GM23338 (cell line): ENCODE data around the gene PGC. TPM values are rescaled to one million over a fixed set of nuclear protein-coding genes. Genes with fewer than 3 reads are reported as not detected.

Experiments
- ATAC-seq: fragments of 200-7000 bp; cut with Tn5 transposase; 3 replicates; pipeline ENCODE4 v1.9.1; 2020
- DNase-seq: peaks from one replicate; pipeline ENCODE4 v3.0.0-alpha.2; 2015; ENCODE audit warnings: low spot score
- H2AFZ ChIP-seq: fragments of 200-600 bp; sonication (generic); 2 replicates; pipeline ENCODE4 v1.8.0; 2016; ENCODE audit warnings: antibody characterized with exemption, mild to moderate bottlenecking, moderate library complexity
- H3F3A ChIP-seq: fragments of 200-600 bp; sonication (generic); replicated peaks from 2 replicates; pipeline ENCODE4 v1.8.0; 2017; ENCODE audit warnings: antibody characterized with exemption, mixed run types, low read depth
- H3K27ac ChIP-seq: fragments of 200-600 bp; sonication (generic); 2 replicates; pipeline ENCODE4 v1.6.1; 2016; ENCODE audit warnings: low read depth
- H3K27me3 ChIP-seq: fragments of 200-600 bp; sonication (generic); 2 replicates; pipeline ENCODE4 v1.8.0; 2016; ENCODE audit warnings: mild to moderate bottlenecking, mixed run types, moderate library complexity; ENCODE audit not compliant: insufficient read depth
- H3K36me3 ChIP-seq: fragments of 200-600 bp; sonication (generic); 2 replicates; pipeline ENCODE4 v1.8.0; 2016; ENCODE audit warnings: mild to moderate bottlenecking; ENCODE audit not compliant: insufficient read depth
- H3K4me1 ChIP-seq: fragments of 200-600 bp; sonication (generic); 2 replicates; pipeline ENCODE4 v1.8.0; 2016; ENCODE audit warnings: mild to moderate bottlenecking, moderate library complexity; ENCODE audit not compliant: insufficient read depth
- H3K4me2 ChIP-seq: fragments of 200-600 bp; sonication (generic); 2 replicates; pipeline ENCODE4 v1.7.1; 2017; ENCODE audit warnings: mixed run types
- H3K4me3 ChIP-seq: fragments of 200-600 bp; sonication (generic); 2 replicates; pipeline ENCODE4 v1.6.1; 2016; ENCODE audit warnings: mixed run types
- H3K79me2 ChIP-seq: fragments of 200-600 bp; sonication (generic); replicated peaks from 2 replicates; pipeline ENCODE4 v1.8.0; 2017; ENCODE audit warnings: mild to moderate bottlenecking; ENCODE audit not compliant: insufficient read depth
- H3K9me2 ChIP-seq: fragments of 200-600 bp; sonication (generic); 2 replicates; pipeline ENCODE4 v1.8.0; 2017; ENCODE audit not compliant: insufficient read depth
- H4K20me1 ChIP-seq: fragments of 200-600 bp; sonication (generic); replicated peaks from 2 replicates; pipeline ENCODE4 v1.8.0; 2017; ENCODE audit warnings: mild to moderate bottlenecking; ENCODE audit not compliant: insufficient read depth
- H3K27ac Mint-ChIP-seq: 2 replicates; pipeline ENCODE4 v1.8.0; 2020; ENCODE audit warnings: inconsistent platforms, mild to moderate bottlenecking, moderate library complexity, mixed read lengths
- H3K27me3 Mint-ChIP-seq: 3 replicates; pipeline ENCODE4 v1.8.0; 2022; ENCODE audit warnings: low read depth, mild to moderate bottlenecking, moderate library complexity, mixed read lengths, inconsistent platforms; ENCODE audit not compliant: insufficient read depth, poor library complexity
- H3K36me3 Mint-ChIP-seq: 3 replicates; pipeline ENCODE4 v1.8.0; 2021; ENCODE audit warnings: low read depth, mild to moderate bottlenecking, inconsistent platforms, moderate library complexity, mixed read lengths
- H3K4me1 Mint-ChIP-seq: 3 replicates; pipeline ENCODE4 v1.8.0; 2020; ENCODE audit warnings: mild to moderate bottlenecking, inconsistent platforms, mixed read lengths
- H3K4me3 Mint-ChIP-seq: 3 replicates; pipeline ENCODE4 v1.8.0; 2021; ENCODE audit warnings: moderate library complexity, mild to moderate bottlenecking, inconsistent platforms, mixed read lengths
- H3K9me3 Mint-ChIP-seq: 3 replicates; pipeline ENCODE4 v1.8.0; 2020; ENCODE audit warnings: moderate library complexity, mild to moderate bottlenecking, inconsistent platforms, mixed read lengths
- CREB1 ChIP-seq: fragments of 250-450 bp; sonication (Bioruptor Pico); IDR thresholded peaks from 2 replicates; pipeline ENCODE4 v1.5.0; 2020; ENCODE audit warnings: low read depth, mild to moderate bottlenecking, moderate library complexity
- EZH2 ChIP-seq: fragments of 200-600 bp; sonication (generic); IDR thresholded peaks from one replicate; pipeline ENCODE4 v1.8.0; 2017; ENCODE audit warnings: antibody characterized with exemption, mild to moderate bottlenecking, low read depth; ENCODE audit not compliant: unreplicated experiment
- NANOG ChIP-seq: IDR thresholded peaks from 2 replicates; pipeline ENCODE4 v1.6.1; 2016; ENCODE audit warnings: antibody characterized with exemption, borderline replicate concordance
- POLR2AphosphoS5 ChIP-seq: IDR thresholded peaks from 2 replicates; pipeline ENCODE4 v1.6.1; 2016; ENCODE audit warnings: antibody characterized with exemption, low read depth
- STAT1 ChIP-seq: IDR thresholded peaks from one replicate; pipeline ENCODE4 v1.6.1; 2016; ENCODE audit warnings: antibody characterized with exemption; ENCODE audit not compliant: unreplicated experiment
- ZNF114 ChIP-seq: fragments of 250-450 bp; sonication (Bioruptor Pico); IDR thresholded peaks from 2 replicates; pipeline ENCODE4 v1.5.0; 2020; ENCODE audit warnings: mild to moderate bottlenecking, moderate library complexity
- ZNF331 ChIP-seq: fragments of 250-450 bp; sonication (Bioruptor Pico); IDR thresholded peaks from 2 replicates; pipeline ENCODE4 v1.5.0; 2020; ENCODE audit warnings: low read depth, mild to moderate bottlenecking, moderate library complexity
- polyA plus RNA-seq: library from polyadenylated mRNA; unstranded; fragments of >200 nt; fragmentation: Nextera tagmentation; extraction: Ambion mirVana; gene quantifications from 2 replicates; pipeline ENCODE4 v1.2.1, GENCODE V29; 2016
- total RNA-seq: library from RNA; depleted of rRNA; stranded (reverse); fragments of >200 nt; shearing (Covaris generic); gene quantifications from 2 replicates; pipeline ENCODE4 v1.2.3, GENCODE V29; 2014
- TF ChIP-seq, protein P1 (sequence below): fragments of 250-450 bp; sonication (Bioruptor Pico); IDR thresholded peaks from 2 replicates; pipeline ENCODE4 v1.5.0; 2020; ENCODE audit warnings: mild to moderate bottlenecking, moderate library complexity
- TF ChIP-seq, protein P2 (sequence below): IDR thresholded peaks from one replicate; pipeline ENCODE4 v1.6.1; 2018; ENCODE audit warnings: antibody characterized with exemption; ENCODE audit not compliant: unreplicated experiment
- TF ChIP-seq, protein P3 (sequence below): IDR thresholded peaks from 2 replicates; pipeline ENCODE4 v1.6.1; 2016; ENCODE audit warnings: antibody characterized with exemption

Gene PGC
- total and polyA plus RNA-seq, 2 experiments from 2014 or later: not detected

DNA sequence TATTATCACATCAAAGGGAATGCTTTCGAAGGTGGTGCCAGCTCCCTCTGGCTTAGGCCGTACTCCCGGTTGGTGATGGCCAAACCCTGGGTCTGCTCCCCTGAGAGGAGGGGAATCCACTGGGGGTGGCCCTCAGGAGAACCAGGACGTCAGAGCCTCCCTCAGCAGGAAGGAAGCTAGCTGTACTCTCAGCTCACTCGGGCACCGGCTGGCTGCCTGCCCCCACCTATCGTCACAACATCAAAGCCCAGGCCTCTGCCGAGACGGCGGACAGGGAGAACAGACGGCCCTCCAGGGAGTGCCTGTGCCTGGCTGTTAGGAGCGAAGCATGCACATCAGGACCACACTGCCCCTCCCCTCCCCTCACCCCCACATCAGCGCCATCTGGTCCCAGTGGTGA, 9.2 kb upstream of the PGC start (continued):
- TF ChIP-seq, protein P1, sequence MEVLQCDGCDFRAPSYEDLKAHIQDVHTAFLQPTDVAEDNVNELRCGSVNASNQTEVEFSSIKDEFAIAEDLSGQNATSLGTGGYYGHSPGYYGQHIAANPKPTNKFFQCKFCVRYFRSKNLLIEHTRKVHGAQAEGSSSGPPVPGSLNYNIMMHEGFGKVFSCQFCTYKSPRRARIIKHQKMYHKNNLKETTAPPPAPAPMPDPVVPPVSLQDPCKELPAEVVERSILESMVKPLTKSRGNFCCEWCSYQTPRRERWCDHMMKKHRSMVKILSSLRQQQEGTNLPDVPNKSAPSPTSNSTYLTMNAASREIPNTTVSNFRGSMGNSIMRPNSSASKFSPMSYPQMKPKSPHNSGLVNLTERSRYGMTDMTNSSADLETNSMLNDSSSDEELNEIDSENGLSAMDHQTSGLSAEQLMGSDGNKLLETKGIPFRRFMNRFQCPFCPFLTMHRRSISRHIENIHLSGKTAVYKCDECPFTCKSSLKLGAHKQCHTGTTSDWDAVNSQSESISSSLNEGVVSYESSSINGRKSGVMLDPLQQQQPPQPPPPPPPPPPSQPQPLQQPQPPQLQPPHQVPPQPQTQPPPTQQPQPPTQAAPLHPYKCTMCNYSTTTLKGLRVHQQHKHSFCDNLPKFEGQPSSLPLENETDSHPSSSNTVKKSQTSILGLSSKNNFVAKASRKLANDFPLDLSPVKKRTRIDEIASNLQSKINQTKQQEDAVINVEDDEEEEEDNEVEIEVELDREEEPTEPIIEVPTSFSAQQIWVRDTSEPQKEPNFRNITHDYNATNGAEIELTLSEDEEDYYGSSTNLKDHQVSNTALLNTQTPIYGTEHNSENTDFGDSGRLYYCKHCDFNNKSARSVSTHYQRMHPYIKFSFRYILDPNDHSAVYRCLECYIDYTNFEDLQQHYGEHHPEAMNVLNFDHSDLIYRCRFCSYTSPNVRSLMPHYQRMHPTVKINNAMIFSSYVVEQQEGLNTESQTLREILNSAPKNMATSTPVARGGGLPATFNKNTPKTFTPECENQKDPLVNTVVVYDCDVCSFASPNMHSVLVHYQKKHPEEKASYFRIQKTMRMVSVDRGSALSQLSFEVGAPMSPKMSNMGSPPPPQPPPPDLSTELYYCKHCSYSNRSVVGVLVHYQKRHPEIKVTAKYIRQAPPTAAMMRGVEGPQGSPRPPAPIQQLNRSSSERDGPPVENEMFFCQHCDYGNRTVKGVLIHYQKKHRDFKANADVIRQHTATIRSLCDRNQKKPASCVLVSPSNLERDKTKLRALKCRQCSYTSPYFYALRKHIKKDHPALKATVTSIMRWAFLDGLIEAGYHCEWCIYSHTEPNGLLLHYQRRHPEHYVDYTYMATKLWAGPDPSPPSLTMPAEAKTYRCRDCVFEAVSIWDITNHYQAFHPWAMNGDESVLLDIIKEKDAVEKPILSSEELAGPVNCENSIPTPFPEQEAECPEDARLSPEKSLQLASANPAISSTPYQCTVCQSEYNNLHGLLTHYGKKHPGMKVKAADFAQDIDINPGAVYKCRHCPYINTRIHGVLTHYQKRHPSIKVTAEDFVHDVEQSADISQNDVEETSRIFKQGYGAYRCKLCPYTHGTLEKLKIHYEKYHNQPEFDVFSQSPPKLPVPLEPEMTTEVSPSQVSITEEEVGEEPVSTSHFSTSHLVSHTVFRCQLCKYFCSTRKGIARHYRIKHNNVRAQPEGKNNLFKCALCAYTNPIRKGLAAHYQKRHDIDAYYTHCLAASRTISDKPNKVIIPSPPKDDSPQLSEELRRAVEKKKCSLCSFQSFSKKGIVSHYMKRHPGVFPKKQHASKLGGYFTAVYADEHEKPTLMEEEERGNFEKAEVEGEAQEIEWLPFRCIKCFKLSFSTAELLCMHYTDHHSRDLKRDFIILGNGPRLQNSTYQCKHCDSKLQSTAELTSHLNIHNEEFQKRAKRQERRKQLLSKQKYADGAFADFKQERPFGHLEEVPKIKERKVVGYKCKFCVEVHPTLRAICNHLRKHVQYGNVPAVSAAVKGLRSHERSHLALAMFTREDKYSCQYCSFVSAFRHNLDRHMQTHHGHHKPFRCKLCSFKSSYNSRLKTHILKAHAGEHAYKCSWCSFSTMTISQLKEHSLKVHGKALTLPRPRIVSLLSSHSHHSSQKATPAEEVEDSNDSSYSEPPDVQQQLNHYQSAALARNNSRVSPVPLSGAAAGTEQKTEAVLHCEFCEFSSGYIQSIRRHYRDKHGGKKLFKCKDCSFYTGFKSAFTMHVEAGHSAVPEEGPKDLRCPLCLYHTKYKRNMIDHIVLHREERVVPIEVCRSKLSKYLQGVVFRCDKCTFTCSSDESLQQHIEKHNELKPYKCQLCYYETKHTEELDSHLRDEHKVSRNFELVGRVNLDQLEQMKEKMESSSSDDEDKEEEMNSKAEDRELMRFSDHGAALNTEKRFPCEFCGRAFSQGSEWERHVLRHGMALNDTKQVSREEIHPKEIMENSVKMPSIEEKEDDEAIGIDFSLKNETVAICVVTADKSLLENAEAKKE: no peak
- TF ChIP-seq NANOG (no peak), ZNF331 (CRISPR knock-in tag) (no peak), EZH2 (no peak)

DNA sequence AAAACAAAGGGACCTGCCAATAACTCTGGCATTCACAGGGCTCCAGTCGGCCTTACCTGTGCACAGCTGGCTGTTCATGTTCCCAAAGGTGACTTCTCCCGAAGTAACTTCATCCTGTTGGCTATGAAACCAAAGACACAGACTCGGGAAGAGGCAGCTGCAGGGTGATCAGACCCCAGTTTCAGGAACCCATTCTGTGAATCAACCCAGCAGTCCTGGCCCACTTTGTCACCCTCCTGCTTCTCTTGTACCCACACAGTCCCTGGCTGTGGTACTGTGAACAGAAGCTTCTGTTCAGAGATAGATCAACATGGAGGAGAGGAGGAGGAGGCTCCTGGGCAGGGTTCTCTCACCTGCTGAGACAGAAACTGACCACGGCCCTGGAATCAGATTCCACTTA, 8.7 kb upstream of the PGC start:
- ATAC-seq (no peak), DNase-seq (no peak)
- H3K27ac ChIP-seq: no peak overlapping the region
- H3K27me3 ChIP-seq: no peaks in the 10 kb centered on the region
- Mint-ChIP-seq H3K9me3 (no peaks in the 10 kb centered on the region), H3K36me3 (no peaks in the 10 kb centered on the region), H3K4me3 (no peak overlapping the region), H3K27ac (no peak overlapping the region), H3K4me1 (peaks cover 7% of the 10 kb centered on the region), H3K27me3 (peaks cover 15% of the 10 kb centered on the region)
- H2AFZ ChIP-seq: 0 out of 2 replicates have a peak overlapping the region, but pooled peaks have one; percentile 3
- no peaks in the 10 kb centered on the region for H4K20me1 ChIP-seq
- no peaks in the 10 kb centered on the region for H3K79me2 ChIP-seq
- H3K4me3 ChIP-seq: no peak overlapping the region
- no peaks in the 10 kb centered on the region for H3K36me3 ChIP-seq
- no peaks in the 10 kb centered on the region for H3K4me1 ChIP-seq
- H3K9me2 ChIP-seq: no peaks in the 10 kb centered on the region
- no peak overlapping the region for H3K4me2 ChIP-seq
- no peaks in the 10 kb centered on the region for H3F3A ChIP-seq
- TF ChIP-seq ZNF114 (CRISPR knock-in tag): no peak
- TF ChIP-seq POLR2AphosphoS5: no peak
- TF ChIP-seq ZNF331 (CRISPR knock-in tag): no peak
- no peak for TF ChIP-seq STAT1
- TF ChIP-seq, protein P2, sequence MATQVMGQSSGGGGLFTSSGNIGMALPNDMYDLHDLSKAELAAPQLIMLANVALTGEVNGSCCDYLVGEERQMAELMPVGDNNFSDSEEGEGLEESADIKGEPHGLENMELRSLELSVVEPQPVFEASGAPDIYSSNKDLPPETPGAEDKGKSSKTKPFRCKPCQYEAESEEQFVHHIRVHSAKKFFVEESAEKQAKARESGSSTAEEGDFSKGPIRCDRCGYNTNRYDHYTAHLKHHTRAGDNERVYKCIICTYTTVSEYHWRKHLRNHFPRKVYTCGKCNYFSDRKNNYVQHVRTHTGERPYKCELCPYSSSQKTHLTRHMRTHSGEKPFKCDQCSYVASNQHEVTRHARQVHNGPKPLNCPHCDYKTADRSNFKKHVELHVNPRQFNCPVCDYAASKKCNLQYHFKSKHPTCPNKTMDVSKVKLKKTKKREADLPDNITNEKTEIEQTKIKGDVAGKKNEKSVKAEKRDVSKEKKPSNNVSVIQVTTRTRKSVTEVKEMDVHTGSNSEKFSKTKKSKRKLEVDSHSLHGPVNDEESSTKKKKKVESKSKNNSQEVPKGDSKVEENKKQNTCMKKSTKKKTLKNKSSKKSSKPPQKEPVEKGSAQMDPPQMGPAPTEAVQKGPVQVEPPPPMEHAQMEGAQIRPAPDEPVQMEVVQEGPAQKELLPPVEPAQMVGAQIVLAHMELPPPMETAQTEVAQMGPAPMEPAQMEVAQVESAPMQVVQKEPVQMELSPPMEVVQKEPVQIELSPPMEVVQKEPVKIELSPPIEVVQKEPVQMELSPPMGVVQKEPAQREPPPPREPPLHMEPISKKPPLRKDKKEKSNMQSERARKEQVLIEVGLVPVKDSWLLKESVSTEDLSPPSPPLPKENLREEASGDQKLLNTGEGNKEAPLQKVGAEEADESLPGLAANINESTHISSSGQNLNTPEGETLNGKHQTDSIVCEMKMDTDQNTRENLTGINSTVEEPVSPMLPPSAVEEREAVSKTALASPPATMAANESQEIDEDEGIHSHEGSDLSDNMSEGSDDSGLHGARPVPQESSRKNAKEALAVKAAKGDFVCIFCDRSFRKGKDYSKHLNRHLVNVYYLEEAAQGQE: no peak
- TF ChIP-seq CREB1: no peak
- TF ChIP-seq, protein P3, sequence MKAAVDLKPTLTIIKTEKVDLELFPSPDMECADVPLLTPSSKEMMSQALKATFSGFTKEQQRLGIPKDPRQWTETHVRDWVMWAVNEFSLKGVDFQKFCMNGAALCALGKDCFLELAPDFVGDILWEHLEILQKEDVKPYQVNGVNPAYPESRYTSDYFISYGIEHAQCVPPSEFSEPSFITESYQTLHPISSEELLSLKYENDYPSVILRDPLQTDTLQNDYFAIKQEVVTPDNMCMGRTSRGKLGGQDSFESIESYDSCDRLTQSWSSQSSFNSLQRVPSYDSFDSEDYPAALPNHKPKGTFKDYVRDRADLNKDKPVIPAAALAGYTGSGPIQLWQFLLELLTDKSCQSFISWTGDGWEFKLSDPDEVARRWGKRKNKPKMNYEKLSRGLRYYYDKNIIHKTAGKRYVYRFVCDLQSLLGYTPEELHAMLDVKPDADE: no peak
